Thoracic aorta (tissue), 2 donors: ENCODE data around the gene CSH2. TPM values are rescaled to one million over a fixed set of nuclear protein-coding genes. Genes with fewer than 3 reads are reported as not detected.

Source experiments
- ATAC-seq: fragments of 150-250 bp; one replicate; pipeline ENCODE4 v1.8.0; 2017; ENCODE audit warnings: low read depth; ENCODE audit not compliant: insufficient number of reproducible peaks, low FRiP score
- DNase-seq: peaks from one replicate; pipeline ENCODE4 v3.0.0-alpha.2; 2020; ENCODE audit warnings: low spot score
- H3K27ac ChIP-seq, 2 donors: fragments of 200-600 bp; sonication (generic); 1 replicate in 1 of 2; 2 replicates in 1 of 2; pipeline ENCODE4 v1.5.1; 2016; ENCODE audit warnings: mild to moderate bottlenecking in 2 of 2, moderate library complexity in 2 of 2
- H3K27me3 ChIP-seq: fragments of 200-600 bp; sonication (generic); replicated peaks from 2 replicates; pipeline ENCODE4 v1.6.0; 2016; ENCODE audit warnings: mild to moderate bottlenecking; ENCODE audit not compliant: insufficient read depth
- H3K36me3 ChIP-seq: fragments of 200-600 bp; sonication (generic); one replicate; pipeline ENCODE4 v1.5.1; 2016
- H3K4me1 ChIP-seq, 2 donors: fragments of 200-600 bp; sonication (generic); 1 replicate in 1 of 2; 2 replicates in 1 of 2; pipeline versions ENCODE4 v1.5.1 to v1.6.0; 2016; ENCODE audit warnings: low read depth in 2 of 2, mild to moderate bottlenecking in 1 of 2; ENCODE audit not compliant: control insufficient read depth in 1 of 2
- H3K4me3 ChIP-seq: fragments of 200-600 bp; sonication (generic); 2 replicates; pipeline ENCODE4 v1.5.1; 2016; ENCODE audit warnings: mild to moderate bottlenecking
- H3K9me3 ChIP-seq: fragments of 200-600 bp; sonication (generic); 2 replicates; pipeline ENCODE4 v1.5.1; 2016
- CTCF ChIP-seq: fragments of 200-600 bp; sonication (generic); IDR thresholded peaks from one replicate; pipeline ENCODE4 v1.5.1; 2019; ENCODE audit warnings: antibody characterized with exemption
- total RNA-seq, 2 donors: library from RNA; depleted of rRNA; stranded (reverse); fragments of >200 nt; gene quantifications; one replicate each; pipeline versions ENCODE4 v1.1.0 to v1.2.3, GENCODE V29; 2016

The CSH2 gene
- total RNA-seq, 2 donors from 2014 or later, result not detected

- no peak overlapping the region for H3K4me3 ChIP-seq
- DNase-seq, result no peak
- no peak for ATAC-seq
- peaks cover 37 to 60% of the 10 kb centered on the region in 2 donors for H3K4me1 ChIP-seq
- H3K9me3 ChIP-seq, result no peaks in the 10 kb centered on the region
- TF ChIP-seq CTCF, result no peak
- H3K27me3 ChIP-seq, result no peaks in the 10 kb centered on the region
- peaks cover 48% of the 10 kb centered on the region for H3K36me3 ChIP-seq
- H3K27ac ChIP-seq, result peak overlapping the region; percentile 93 to 94
Observed at GRCh38 chr17:63837480-63837879, 36.0 kb downstream of the CSH2 start.

GRCh38 chr17:63836811-63837210, 36.7 kb downstream of the CSH2 start:
- no peak for ATAC-seq
- Histone ChIP-seq H3K4me3 (no peak overlapping the region), H3K9me3 (no peaks in the 10 kb centered on the region), H3K4me1 (peaks cover 37 to 60% of the 10 kb centered on the region in 2 donors), H3K27ac (peak overlapping the region; percentile 93 to 94), H3K27me3 (no peaks in the 10 kb centered on the region), H3K36me3 (peaks cover 55% of the 10 kb centered on the region)
- no peak for DNase-seq
- no peak for TF ChIP-seq CTCF

- TF ChIP-seq CTCF, result no peak
- Histone ChIP-seq H3K4me3 (no peak overlapping the region), H3K9me3 (no peaks in the 10 kb centered on the region), H3K27me3 (no peaks in the 10 kb centered on the region), H3K36me3 (peaks cover 70% of the 10 kb centered on the region), H3K4me1 (peaks cover 27 to 46% of the 10 kb centered on the region in 2 donors), H3K27ac (no peak overlapping the region)
- no peak for ATAC-seq
- no peak for DNase-seq
Observed at GRCh38 chr17:63835167-63835720, 38.2 kb downstream of the CSH2 start.

- H3K27me3 ChIP-seq, result no peaks in the 10 kb centered on the region
- peak; percentile 35 for TF ChIP-seq CTCF
- peaks cover 77% of the 10 kb centered on the region for H3K36me3 ChIP-seq
- H3K4me1 ChIP-seq, result peaks cover 21 to 44% of the 10 kb centered on the region in 2 donors
- no peak for DNase-seq
- no peaks in the 10 kb centered on the region for H3K9me3 ChIP-seq
- peak overlapping the region in 1 of 2 donors; percentile 7 for H3K27ac ChIP-seq
- H3K4me3 ChIP-seq, result no peak overlapping the region
- ATAC-seq, result no peak
Observed at GRCh38 chr17:63834431-63835166, 38.9 kb downstream of the CSH2 start.

- ATAC-seq (no peak), DNase-seq (no peak)
- H3K27ac ChIP-seq, result no peak overlapping the region
- H3K27me3 ChIP-seq, result no peaks in the 10 kb centered on the region
- H3K4me1 ChIP-seq, result peaks cover 13 to 44% of the 10 kb centered on the region in 2 donors
- no peaks in the 10 kb centered on the region for H3K9me3 ChIP-seq
- H3K4me3 ChIP-seq, result no peak overlapping the region
- peaks cover 82% of the 10 kb centered on the region for H3K36me3 ChIP-seq
- no peak for TF ChIP-seq CTCF
Observed at GRCh38 chr17:63833741-63834373, 39.6 kb downstream of the CSH2 start.
